Panc1 (cell line): ENCODE measurements around the gene GDI1. TPM values are rescaled to one million over a fixed set of nuclear protein-coding genes. Genes with fewer than 3 reads are reported as not detected.

ENCODE experiments used
- ATAC-seq: fragments of 200-7000 bp; cut with Tn5 transposase; 2 replicates; pipeline ENCODE4 v1.9.1; 2020; ENCODE audit warnings: mild to moderate bottlenecking, moderate library complexity
- BruUV-seq: library from RNA; stranded (reverse); fragments of 400-500 nt; replicated peaks from 2 replicates; lab custom pipeline; 2021; lab: Mats Ljungman, UMichigan
- CTCF ChIA-PET: fragments of 300-600 bp; sonication (Branson Sonifier 250); formaldehyde crosslinking; loops from one replicate; lab custom pipeline; 2022; ENCODE audit warnings: antibody characterized with exemption; lab: Charles Lee
- POLR2A ChIA-PET: fragments of 300-600 bp; sonication (Branson Sonifier 250); formaldehyde crosslinking; loops from one replicate; lab custom pipeline; 2022; ENCODE audit warnings: antibody characterized with exemption; lab: Charles Lee
- DNase-seq: peaks from one replicate; pipeline ENCODE4 v3.0.0-alpha.2; 2010; ENCODE audit warnings: low read depth, low spot score
- H3K27ac ChIP-seq: 2 replicates; pipeline ENCODE4 v1.5.1; 2011; ENCODE audit warnings: mild to moderate bottlenecking, low read length, inconsistent platforms
- H3K27me3 ChIP-seq: fragments of 200-500 bp; sonication (Bioruptor generic); 2 replicates; pipeline ENCODE4 v1.6.0; 2014; ENCODE audit warnings: low read length, inconsistent platforms; ENCODE audit not compliant: control insufficient read depth, insufficient read depth
- H3K36me3 ChIP-seq: fragments of 200-500 bp; sonication (Bioruptor generic); 2 replicates; pipeline ENCODE4 v1.5.1; 2014; ENCODE audit warnings: inconsistent platforms, mild to moderate bottlenecking, low read length, moderate library complexity; ENCODE audit not compliant: control insufficient read depth, insufficient read depth
- H3K4me1 ChIP-seq: 2 replicates; pipeline ENCODE4 v1.5.1; 2011; ENCODE audit warnings: inconsistent platforms, mild to moderate bottlenecking, low read length, moderate library complexity; ENCODE audit not compliant: control insufficient read depth, insufficient read depth
- H3K4me3 ChIP-seq, 2 experiments: 2 replicates each; pipeline ENCODE4 v1.5.1; 2011 to 2012; ENCODE audit warnings: low read depth in 2 of 2, low read length in 2 of 2, mild to moderate bottlenecking in 2 of 2, inconsistent platforms in 1 of 2, moderate library complexity in 1 of 2
- H3K9me3 ChIP-seq: fragments of 200-500 bp; sonication (Bioruptor generic); 2 replicates; pipeline ENCODE4 v1.5.1; 2014; ENCODE audit warnings: low read depth, mild to moderate bottlenecking, inconsistent platforms, low read length, moderate library complexity; ENCODE audit not compliant: control insufficient read depth, insufficient read depth
- CTCF ChIP-seq: fragments of 450-650 bp; IDR thresholded peaks from 2 replicates; pipeline ENCODE4 v1.5.1; 2017; ENCODE audit warnings: mild to moderate bottlenecking
- POLR2AphosphoS5 ChIP-seq: IDR thresholded peaks from 2 replicates; pipeline ENCODE4 v1.6.1; 2012; ENCODE audit warnings: mild to moderate bottlenecking, low read depth, low read length, moderate library complexity
- SIN3A ChIP-seq: IDR thresholded peaks from 2 replicates; pipeline ENCODE4 v1.6.1; 2012; ENCODE audit warnings: low read depth, mild to moderate bottlenecking, low read length, moderate library complexity, borderline replicate concordance; ENCODE audit not compliant: insufficient read depth
- TCF7L2 ChIP-seq: IDR thresholded peaks from 2 replicates; pipeline ENCODE4 v1.6.1; 2011; ENCODE audit warnings: mild to moderate bottlenecking, low read depth, low read length, inconsistent platforms
- in situ Hi-C: cut with HindIII; loops from 2 replicates; pipeline ENCODE4 v1.10.0; 2016; ENCODE audit warnings: low sequenced_read_pairs, low pct_unique_long_range_greater_than_20kb
- intact Hi-C: fragments of 100-400 bp; cut with micrococcal nuclease; formaldehyde crosslinking; loops from one replicate; pipeline ENCODE4 v1.10.0; 2022; ENCODE audit not compliant: unreplicated experiment
- total RNA-seq: library from RNA; stranded (reverse); gene quantifications from one replicate; pipeline ENCODE4 v1.2.1, GENCODE V29; 2021; ENCODE audit not compliant: unreplicated experiment
- TF ChIP-seq, protein P1 (sequence below), 2 experiments: IDR thresholded peaks; 2 replicates each; pipeline ENCODE4 v1.6.1; 2011 to 2012; ENCODE audit warnings: low read depth in 2 of 2, control low read depth in 1 of 2, low read length in 1 of 2, mild to moderate bottlenecking in 1 of 2, moderate library complexity in 1 of 2; ENCODE audit not compliant: insufficient read depth in 1 of 2

The GDI1 gene
- total RNA-seq, 1 experiment from 2014 or later = 317 TPM

DNA sequence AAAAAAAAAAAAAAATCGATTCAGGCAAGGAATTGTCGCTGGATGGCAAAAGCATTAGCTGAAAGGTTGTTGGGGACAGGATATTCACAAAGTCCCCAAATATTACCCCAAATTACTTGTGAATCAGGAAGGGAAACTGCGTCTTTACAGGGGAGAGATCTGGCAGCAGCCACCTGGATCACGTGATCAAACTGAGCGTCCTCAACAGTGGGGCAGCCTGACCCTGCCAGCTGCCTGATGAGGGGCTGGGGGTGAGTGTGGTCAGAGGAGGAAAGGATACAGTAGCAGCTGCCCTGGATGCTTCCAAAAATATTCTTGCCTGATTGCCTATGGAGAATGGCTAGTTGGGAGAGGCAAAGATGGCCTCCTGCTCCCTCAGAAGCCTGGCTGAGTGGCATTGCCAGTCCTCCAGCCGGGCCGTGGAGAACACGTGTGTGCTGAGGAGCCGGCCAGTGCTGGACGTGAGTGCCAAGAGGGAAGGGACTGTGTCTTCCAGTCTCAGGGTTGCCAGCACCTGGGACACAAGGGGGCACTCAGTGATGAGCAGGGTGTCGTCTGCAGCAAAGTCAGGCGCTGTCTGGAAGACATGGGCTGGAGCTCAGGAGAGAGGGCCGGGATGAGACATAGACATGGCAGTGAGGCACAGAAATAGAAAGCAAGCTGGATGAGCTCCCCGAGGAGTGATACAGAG is 45.1 kb downstream of the GDI1 start:
- Histone ChIP-seq H3K27ac (no peak overlapping the region), H3K27me3 (no peaks in the 10 kb centered on the region), H3K36me3 (no peaks in the 10 kb centered on the region), H3K4me1 (peaks cover 28% of the 10 kb centered on the region), H3K9me3 (no peaks in the 10 kb centered on the region), H3K4me3 (no peak overlapping the region)
- DNase-seq = no peak
- in situ Hi-C loops (no loop called here), intact Hi-C loops (no loop called here)
- BruUV-seq = no TSS peak
- no peak for ATAC-seq
- no peak for TF ChIP-seq POLR2AphosphoS5
- TF ChIP-seq SIN3A = no peak
- TF ChIP-seq, protein P1, sequence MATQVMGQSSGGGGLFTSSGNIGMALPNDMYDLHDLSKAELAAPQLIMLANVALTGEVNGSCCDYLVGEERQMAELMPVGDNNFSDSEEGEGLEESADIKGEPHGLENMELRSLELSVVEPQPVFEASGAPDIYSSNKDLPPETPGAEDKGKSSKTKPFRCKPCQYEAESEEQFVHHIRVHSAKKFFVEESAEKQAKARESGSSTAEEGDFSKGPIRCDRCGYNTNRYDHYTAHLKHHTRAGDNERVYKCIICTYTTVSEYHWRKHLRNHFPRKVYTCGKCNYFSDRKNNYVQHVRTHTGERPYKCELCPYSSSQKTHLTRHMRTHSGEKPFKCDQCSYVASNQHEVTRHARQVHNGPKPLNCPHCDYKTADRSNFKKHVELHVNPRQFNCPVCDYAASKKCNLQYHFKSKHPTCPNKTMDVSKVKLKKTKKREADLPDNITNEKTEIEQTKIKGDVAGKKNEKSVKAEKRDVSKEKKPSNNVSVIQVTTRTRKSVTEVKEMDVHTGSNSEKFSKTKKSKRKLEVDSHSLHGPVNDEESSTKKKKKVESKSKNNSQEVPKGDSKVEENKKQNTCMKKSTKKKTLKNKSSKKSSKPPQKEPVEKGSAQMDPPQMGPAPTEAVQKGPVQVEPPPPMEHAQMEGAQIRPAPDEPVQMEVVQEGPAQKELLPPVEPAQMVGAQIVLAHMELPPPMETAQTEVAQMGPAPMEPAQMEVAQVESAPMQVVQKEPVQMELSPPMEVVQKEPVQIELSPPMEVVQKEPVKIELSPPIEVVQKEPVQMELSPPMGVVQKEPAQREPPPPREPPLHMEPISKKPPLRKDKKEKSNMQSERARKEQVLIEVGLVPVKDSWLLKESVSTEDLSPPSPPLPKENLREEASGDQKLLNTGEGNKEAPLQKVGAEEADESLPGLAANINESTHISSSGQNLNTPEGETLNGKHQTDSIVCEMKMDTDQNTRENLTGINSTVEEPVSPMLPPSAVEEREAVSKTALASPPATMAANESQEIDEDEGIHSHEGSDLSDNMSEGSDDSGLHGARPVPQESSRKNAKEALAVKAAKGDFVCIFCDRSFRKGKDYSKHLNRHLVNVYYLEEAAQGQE (IDR thresholded peaks at IDR 0.05; ENCODE audit: insufficient read depth in 1 of 2, low read depth in 2 of 2, low read length in 1 of 2) = no peak
- TF ChIP-seq CTCF = no peak
- no peak for TF ChIP-seq TCF7L2
- ChIA-PET CTCF (interaction anchor here (1.3 kb wide), 1 partner anchor 109 kb away, joined by 12 read pairs; no protein-coding TSS in a partner anchor), POLR2A (no interaction called here)

- DNase-seq (no peak), ATAC-seq (no peak)
- ChIA-PET CTCF (no interaction called here), POLR2A (no interaction called here)
- no peaks in the 10 kb centered on the region for H3K27me3 ChIP-seq
- H3K4me3 ChIP-seq = no peak overlapping the region
- in situ Hi-C loops = no loop called here
- no peaks in the 10 kb centered on the region for H3K9me3 ChIP-seq
- H3K4me1 ChIP-seq = peaks cover 24% of the 10 kb centered on the region
- intact Hi-C loops = no loop called here
- no peak overlapping the region for H3K27ac ChIP-seq
- H3K36me3 ChIP-seq = no peaks in the 10 kb centered on the region
- BruUV-seq = no TSS peak
- TF ChIP-seq SIN3A = no peak
- TF ChIP-seq CTCF = no peak
- no peak for TF ChIP-seq POLR2AphosphoS5
These were observed 45.8 kb downstream of the GDI1 start for GRCh38 chrX:154482786-154483185.
